Thyroid gland (tissue), 4 donors: ENCODE data around the gene POU6F2. TPM values are rescaled to one million over a fixed set of nuclear protein-coding genes. Genes with fewer than 3 reads are reported as not detected.

Experiments
- DNase-seq, 2 donors: peaks; one replicate each; pipeline ENCODE4 v3.0.0-alpha.2; 2019
- H3K27ac ChIP-seq, 3 donors: fragments of 200-600 bp; sonication (generic); 1 replicate in 2 of 3; 2 replicates in 1 of 3; pipeline ENCODE4 v1.5.1; 2016 to 2019; ENCODE audit warnings: mild to moderate bottlenecking in 1 of 3, moderate library complexity in 1 of 3
- H3K27me3 ChIP-seq: fragments of 200-600 bp; sonication (generic); one replicate; pipeline ENCODE4 v1.5.1; 2019
- H3K36me3 ChIP-seq, 2 donors: fragments of 200-600 bp; sonication (generic); one replicate each; pipeline ENCODE4 v1.5.1; 2016 to 2019
- H3K4me1 ChIP-seq, 2 donors: fragments of 200-600 bp; sonication (generic); one replicate each; pipeline ENCODE4 v1.5.1; 2017 to 2019
- H3K4me3 ChIP-seq, 3 donors: fragments of 200-600 bp; sonication (generic); replicated peaks in 1 of 3; 1 replicate in 2 of 3; 2 replicates in 1 of 3; pipeline ENCODE4 v1.5.1; 2016; ENCODE audit warnings: mild to moderate bottlenecking in 1 of 3
- H3K9me3 ChIP-seq: fragments of 200-600 bp; sonication (generic); one replicate; pipeline ENCODE4 v1.5.1; 2017
- POLR2A ChIP-seq, 2 donors: fragments of 450-650 bp; IDR thresholded peaks; one replicate each; pipeline ENCODE4 v1.6.1; 2017; ENCODE audit warnings: antibody characterized with exemption in 2 of 2, mild to moderate bottlenecking in 2 of 2, moderate library complexity in 1 of 2
- WGBS, 2 donors: methylation state at CpG; one replicate each; pipeline ENCODE4 v1.1.5; 2017; 5-methylcytosine and 5-hydroxymethylcytosine counted together
- intact Hi-C: fragments of 100-400 bp; cut with DNase I; formaldehyde crosslinking; loops from one replicate; pipeline ENCODE4 v1.15.1; 2023
- total RNA-seq, 4 donors: library from RNA; depleted of rRNA; stranded (reverse); fragments of >200 nt; gene quantifications; one replicate each; pipeline ENCODE4 v1.2.3, GENCODE V29; 2016
- TF ChIP-seq, protein P1 (sequence below), 6 experiments: fragments of 200-600 bp in 3 of 6; fragments of 450-650 bp in 3 of 6; sonication (generic) in 3 of 6; IDR thresholded peaks; one replicate each; pipeline ENCODE4 v1.5.1; 2016 to 2019; ENCODE audit warnings: antibody characterized with exemption in 6 of 6, mild to moderate bottlenecking in 2 of 6, inconsistent platforms in 1 of 6, moderate library complexity in 1 of 6

The POU6F2 gene
- total RNA-seq, 4 donors from 2014 or later, result 0.33 TPM; not detected in 3

DNA sequence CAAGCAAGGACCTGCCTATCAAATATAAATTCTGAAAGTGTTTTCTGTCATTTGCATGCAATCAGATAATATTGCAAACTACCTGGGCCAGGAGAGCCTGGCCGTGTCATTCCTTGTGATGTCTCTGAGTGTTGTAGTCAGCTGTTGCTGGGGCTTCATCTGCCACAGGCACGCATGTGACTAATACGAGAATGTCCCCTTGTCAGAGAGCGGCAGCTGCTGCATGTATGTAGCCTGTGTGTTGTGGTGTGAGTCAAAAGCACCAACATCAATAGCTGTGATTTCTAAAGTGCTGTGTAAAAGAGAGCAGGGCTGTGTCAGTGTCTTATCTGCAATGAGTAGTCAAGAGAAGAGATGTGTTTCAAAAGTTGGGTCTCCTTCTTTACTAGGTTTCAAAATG, 155.4 kb downstream of the POU6F2 start:
- 88 to 93% methylated on average over 4 of the region's 4 CpGs for WGBS, 2 donors
- H3K4me3 ChIP-seq, result no peak overlapping the region
- H3K36me3 ChIP-seq, result no peaks in the 10 kb centered on the region
- intact Hi-C loops, result no loop called here
- no peak for DNase-seq
- no peaks in the 10 kb centered on the region for H3K4me1 ChIP-seq
- H3K27me3 ChIP-seq, result no peaks in the 10 kb centered on the region
- TF ChIP-seq POLR2A (IDR thresholded peaks at IDR 0.05), result no peak
- TF ChIP-seq, protein P1, sequence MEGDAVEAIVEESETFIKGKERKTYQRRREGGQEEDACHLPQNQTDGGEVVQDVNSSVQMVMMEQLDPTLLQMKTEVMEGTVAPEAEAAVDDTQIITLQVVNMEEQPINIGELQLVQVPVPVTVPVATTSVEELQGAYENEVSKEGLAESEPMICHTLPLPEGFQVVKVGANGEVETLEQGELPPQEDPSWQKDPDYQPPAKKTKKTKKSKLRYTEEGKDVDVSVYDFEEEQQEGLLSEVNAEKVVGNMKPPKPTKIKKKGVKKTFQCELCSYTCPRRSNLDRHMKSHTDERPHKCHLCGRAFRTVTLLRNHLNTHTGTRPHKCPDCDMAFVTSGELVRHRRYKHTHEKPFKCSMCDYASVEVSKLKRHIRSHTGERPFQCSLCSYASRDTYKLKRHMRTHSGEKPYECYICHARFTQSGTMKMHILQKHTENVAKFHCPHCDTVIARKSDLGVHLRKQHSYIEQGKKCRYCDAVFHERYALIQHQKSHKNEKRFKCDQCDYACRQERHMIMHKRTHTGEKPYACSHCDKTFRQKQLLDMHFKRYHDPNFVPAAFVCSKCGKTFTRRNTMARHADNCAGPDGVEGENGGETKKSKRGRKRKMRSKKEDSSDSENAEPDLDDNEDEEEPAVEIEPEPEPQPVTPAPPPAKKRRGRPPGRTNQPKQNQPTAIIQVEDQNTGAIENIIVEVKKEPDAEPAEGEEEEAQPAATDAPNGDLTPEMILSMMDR (IDR thresholded peaks at IDR 0.05), result no peak
- H3K27ac ChIP-seq, result no peak overlapping the region
- no peaks in the 10 kb centered on the region for H3K9me3 ChIP-seq

DNA sequence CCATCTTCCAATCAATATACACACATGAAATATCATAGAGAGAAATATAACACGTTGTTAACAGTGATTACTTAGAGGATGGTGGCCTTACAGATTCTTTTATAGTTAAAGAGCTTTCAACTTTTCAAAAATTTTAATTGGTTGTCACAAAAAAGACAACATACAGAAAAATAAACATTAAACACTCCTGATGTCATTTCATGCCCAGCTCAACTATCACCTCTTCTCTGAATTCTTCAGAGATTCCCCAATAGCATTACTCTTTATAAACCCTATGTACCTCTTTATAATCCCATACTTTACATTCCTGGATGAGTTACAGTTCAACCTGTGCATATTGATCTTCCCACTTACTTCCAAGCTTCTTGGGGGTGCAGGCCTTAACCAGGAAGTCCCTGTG, 159.8 kb downstream of the POU6F2 start:
- Histone ChIP-seq H3K4me3 (no peak overlapping the region), H3K27ac (no peak overlapping the region), H3K27me3 (no peaks in the 10 kb centered on the region), H3K9me3 (no peaks in the 10 kb centered on the region), H3K4me1 (no peaks in the 10 kb centered on the region), H3K36me3 (no peaks in the 10 kb centered on the region)
- TF ChIP-seq, protein P1 (IDR thresholded peaks at IDR 0.05), result no peak
- no peak for TF ChIP-seq POLR2A (IDR thresholded peaks at IDR 0.05)
- 77 to 85% methylated on average over 1 of the region's 1 CpG for WGBS, 2 donors
- no peak for DNase-seq
- intact Hi-C loops, result no loop called here

DNA sequence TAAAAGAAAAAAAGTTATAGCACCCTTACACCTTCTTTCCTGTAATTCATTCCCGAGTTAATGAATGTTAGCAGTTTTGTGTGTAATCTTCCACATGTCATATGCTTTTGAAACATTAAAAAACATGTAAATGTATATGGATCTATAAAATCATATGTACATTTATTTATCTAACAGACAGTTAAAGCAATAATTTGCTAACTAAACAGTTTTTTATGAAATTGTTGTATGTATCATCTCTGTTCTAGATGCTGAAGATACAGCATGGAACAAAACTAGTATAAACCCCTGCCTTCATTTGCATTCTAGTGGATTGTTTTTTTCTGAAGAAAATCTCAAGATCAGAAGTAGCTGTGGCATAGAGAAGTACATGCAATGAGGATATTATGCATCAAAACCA, 165.0 kb downstream of the POU6F2 start:
- Histone ChIP-seq H3K27me3 (no peaks in the 10 kb centered on the region), H3K36me3 (no peaks in the 10 kb centered on the region), H3K4me1 (no peaks in the 10 kb centered on the region), H3K9me3 (no peaks in the 10 kb centered on the region), H3K27ac (no peak overlapping the region), H3K4me3 (no peak overlapping the region)
- TF ChIP-seq POLR2A (IDR thresholded peaks at IDR 0.05), result no peak
- TF ChIP-seq, protein P1 (IDR thresholded peaks at IDR 0.05), result no peak
- 91 to 94% methylated on average over 1 of the region's 1 CpG for WGBS, 2 donors
- intact Hi-C loops, result no loop called here
- DNase-seq, result no peak

DNA sequence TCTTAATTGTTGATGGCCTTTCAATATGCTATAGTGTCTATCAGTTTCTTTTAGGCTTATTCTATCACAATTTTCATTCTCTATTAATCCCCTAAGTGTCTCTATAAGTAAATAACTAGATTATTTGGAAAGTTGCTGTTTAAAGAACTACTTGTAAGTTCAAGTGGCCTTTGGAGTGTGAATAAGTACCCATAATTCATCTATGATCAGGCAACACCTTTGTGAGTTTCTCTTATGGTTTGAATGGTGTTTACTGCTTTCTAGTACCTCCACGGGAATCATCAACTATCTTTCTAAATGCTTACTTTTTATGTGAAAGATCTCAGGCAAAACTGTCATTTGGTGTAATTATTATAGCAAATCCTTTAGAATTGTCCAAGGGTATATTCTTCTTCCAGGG, 166.7 kb downstream of the POU6F2 start:
- WGBS, 2 donors, result 70 to 77% methylated on average over 1 of the region's 1 CpG
- intact Hi-C loops, result no loop called here
- no peaks in the 10 kb centered on the region for H3K36me3 ChIP-seq
- no peak overlapping the region for H3K27ac ChIP-seq
- no peak overlapping the region for H3K4me3 ChIP-seq
- no peaks in the 10 kb centered on the region for H3K27me3 ChIP-seq
- H3K4me1 ChIP-seq, result no peaks in the 10 kb centered on the region
- no peak for DNase-seq
- no peak for TF ChIP-seq POLR2A (IDR thresholded peaks at IDR 0.05)
- TF ChIP-seq, protein P1 (IDR thresholded peaks at IDR 0.05), result no peak
- H3K9me3 ChIP-seq, result no peaks in the 10 kb centered on the region

DNA sequence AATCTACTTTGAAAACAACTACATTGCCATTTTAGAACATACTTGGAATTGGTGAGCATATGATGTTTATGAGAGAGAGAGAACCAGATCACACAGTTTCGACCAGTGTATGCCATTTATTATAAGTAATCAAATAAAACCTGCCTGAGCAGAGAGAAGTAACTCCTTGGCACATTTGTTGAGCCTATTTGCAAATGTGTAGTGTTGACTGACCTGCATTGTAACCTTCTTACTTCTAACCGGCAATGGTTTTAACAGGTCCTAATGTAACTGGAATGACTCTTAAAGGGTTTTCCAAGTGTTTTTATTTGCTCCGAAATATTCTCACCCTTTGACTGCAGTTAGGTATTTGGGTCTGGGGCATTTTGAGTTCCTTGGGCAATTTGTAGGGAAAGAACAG, 167.6 kb downstream of the POU6F2 start:
- intact Hi-C loops, result no loop called here
- TF ChIP-seq, protein P1 (IDR thresholded peaks at IDR 0.05), result no peak
- no peak for TF ChIP-seq POLR2A (IDR thresholded peaks at IDR 0.05)
- 74 to 80% methylated on average over 3 of the region's 3 CpGs for WGBS, 2 donors

More for the DNA sequence above, 167.6 kb downstream of the POU6F2 start:
- no peak overlapping the region for H3K4me3 ChIP-seq
- no peaks in the 10 kb centered on the region for H3K36me3 ChIP-seq
- no peaks in the 10 kb centered on the region for H3K4me1 ChIP-seq
- no peak overlapping the region for H3K27ac ChIP-seq
- H3K27me3 ChIP-seq, result no peaks in the 10 kb centered on the region
- no peak for DNase-seq
- H3K9me3 ChIP-seq, result no peaks in the 10 kb centered on the region
